Left ventricle myocardium inferior (tissue), 1 donor: Measurements from ENCODE around the gene XKR7. TPM values are rescaled to one million over a fixed set of nuclear protein-coding genes. Genes with fewer than 3 reads are reported as not detected.

Experiments
- DNase-seq: peaks from one replicate; pipeline ENCODE4 v3.0.0-alpha.2; 2020
- H3K27ac ChIP-seq: fragments of 200-600 bp; replicated peaks from 2 replicates; pipeline ENCODE4 v1.8.0; 2021
- H3K27me3 ChIP-seq: fragments of 200-600 bp; 2 replicates; pipeline ENCODE4 v1.8.0; 2021; ENCODE audit warnings: low read depth
- H3K36me3 ChIP-seq: fragments of 200-600 bp; 2 replicates; pipeline ENCODE4 v1.8.0; 2021
- H3K4me1 ChIP-seq: fragments of 200-600 bp; 2 replicates; pipeline ENCODE4 v1.8.0; 2021
- H3K4me3 ChIP-seq: fragments of 200-600 bp; 2 replicates; pipeline ENCODE4 v1.8.0; 2021; ENCODE audit warnings: mild to moderate bottlenecking, moderate library complexity
- H3K9me3 ChIP-seq: fragments of 200-600 bp; replicated peaks from 2 replicates; pipeline ENCODE4 v1.8.0; 2021
- intact Hi-C: fragments of 100-400 bp; cut with micrococcal nuclease; formaldehyde crosslinking; loops from one replicate; pipeline ENCODE4 v1.11.0; 2022
- total RNA-seq: library from RNA; stranded (reverse); fragmentation: NEBNext Ultra II Directional; extraction: Animal tissue kit (Norgen Biotek cat#: 25700); gene quantifications from one replicate; pipeline ENCODE4 v1.2.1, GENCODE V29; 2021
- TF ChIP-seq, protein P1 (sequence below): fragments of 200-600 bp; IDR thresholded peaks from 2 replicates; pipeline ENCODE4 v1.8.0; 2021; ENCODE audit warnings: antibody characterized with exemption, mild to moderate bottlenecking, borderline replicate concordance
- donor health status: DM: no; HTN: yes; CAD: no; lungs with severe emphysema.

The XKR7 gene
- total RNA-seq, 1 donor from 2014 or later: not detected

DNA sequence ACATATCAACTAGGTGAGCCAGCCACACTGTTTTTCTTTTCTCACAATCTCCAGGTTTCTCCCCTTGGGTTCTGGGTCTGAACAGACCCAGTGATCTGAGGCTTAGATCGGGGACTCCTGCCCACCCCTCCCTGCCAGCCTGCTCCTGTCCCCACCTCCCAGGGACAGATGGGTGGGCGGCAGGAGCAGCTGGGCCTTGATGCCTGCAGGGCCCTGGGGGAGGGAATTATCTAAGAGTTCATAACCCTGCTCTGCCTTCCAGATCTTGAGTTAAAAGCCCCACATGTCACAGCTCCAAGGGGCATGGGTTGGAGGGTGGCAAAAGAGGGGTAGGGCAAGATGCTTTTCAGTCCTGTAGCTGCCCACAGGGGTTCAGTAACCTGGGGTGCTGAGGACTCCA, 5.2 kb upstream of the XKR7 start:
- no peaks in the 10 kb centered on the region for H3K36me3 ChIP-seq
- H3K27me3 ChIP-seq: peaks cover 67% of the 10 kb centered on the region
- H3K27ac ChIP-seq: no peak overlapping the region
- intact Hi-C loops: no loop called here
- peaks cover 1% of the 10 kb centered on the region for H3K4me1 ChIP-seq
- H3K4me3 ChIP-seq: no peak overlapping the region
- TF ChIP-seq, protein P1, sequence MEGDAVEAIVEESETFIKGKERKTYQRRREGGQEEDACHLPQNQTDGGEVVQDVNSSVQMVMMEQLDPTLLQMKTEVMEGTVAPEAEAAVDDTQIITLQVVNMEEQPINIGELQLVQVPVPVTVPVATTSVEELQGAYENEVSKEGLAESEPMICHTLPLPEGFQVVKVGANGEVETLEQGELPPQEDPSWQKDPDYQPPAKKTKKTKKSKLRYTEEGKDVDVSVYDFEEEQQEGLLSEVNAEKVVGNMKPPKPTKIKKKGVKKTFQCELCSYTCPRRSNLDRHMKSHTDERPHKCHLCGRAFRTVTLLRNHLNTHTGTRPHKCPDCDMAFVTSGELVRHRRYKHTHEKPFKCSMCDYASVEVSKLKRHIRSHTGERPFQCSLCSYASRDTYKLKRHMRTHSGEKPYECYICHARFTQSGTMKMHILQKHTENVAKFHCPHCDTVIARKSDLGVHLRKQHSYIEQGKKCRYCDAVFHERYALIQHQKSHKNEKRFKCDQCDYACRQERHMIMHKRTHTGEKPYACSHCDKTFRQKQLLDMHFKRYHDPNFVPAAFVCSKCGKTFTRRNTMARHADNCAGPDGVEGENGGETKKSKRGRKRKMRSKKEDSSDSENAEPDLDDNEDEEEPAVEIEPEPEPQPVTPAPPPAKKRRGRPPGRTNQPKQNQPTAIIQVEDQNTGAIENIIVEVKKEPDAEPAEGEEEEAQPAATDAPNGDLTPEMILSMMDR: no peak
- H3K9me3 ChIP-seq: no peaks in the 10 kb centered on the region
- DNase-seq: no peak

DNA sequence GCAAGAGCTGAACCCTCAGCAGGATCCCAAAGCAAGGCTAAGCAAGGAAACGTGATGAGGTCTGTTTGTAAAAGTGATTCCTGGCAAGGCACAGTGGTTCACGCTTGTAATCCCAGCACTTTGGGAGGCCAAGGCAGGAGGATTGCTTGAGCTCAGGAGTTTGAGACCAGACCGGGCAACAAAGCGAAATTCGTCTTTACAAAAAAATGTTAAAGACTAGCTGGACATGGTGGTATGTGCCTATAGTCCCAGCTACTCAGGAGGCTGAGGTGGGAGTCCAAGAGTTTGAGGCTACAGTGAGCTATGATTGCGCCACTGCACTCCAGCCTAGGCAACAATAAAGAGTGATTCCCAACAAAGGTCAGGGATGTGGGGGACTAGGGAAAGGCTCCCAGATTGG, 4.1 kb upstream of the XKR7 start:
- Histone ChIP-seq H3K27me3 (peaks cover 73% of the 10 kb centered on the region), H3K4me1 (peaks cover 4% of the 10 kb centered on the region), H3K36me3 (no peaks in the 10 kb centered on the region), H3K9me3 (no peaks in the 10 kb centered on the region), H3K4me3 (no peak overlapping the region), H3K27ac (no peak overlapping the region)
- TF ChIP-seq, protein P1: no peak
- no peak for DNase-seq
- intact Hi-C loops: no loop called here

DNA sequence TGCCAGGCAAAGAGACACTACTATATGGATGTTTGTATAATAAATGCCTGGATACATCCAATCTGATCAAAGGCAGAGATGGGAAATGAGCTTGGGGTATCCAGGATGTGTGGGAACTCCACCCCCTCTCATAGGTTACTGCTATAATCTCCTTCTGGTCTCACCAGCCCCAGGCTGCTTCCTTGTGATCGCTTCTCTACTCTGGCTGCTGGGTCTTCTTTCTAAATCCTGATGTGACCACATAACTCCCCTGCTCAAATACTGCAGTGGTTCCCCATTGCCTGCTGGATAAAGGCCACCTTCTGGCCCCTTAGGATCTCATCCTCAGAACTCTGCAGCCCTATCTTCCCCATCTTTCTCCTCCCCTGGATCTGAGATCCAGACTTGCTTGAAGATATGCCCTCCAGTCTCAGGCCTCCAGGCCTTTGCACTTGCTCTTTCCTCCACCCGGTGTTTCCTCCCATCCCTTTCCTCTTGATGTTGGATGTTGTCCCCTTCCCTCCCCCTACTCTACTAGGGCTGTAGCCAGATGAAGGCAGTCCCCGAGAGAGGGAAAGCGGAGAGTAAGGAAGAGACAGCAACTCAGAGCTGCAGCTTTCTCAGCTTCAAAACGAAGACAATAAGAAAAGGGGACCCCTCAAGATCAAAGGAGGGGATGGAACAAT, 828 bp upstream of the XKR7 start:
- Histone ChIP-seq H3K4me1 (peaks cover 4% of the 10 kb centered on the region), H3K27ac (no peak overlapping the region), H3K9me3 (no peaks in the 10 kb centered on the region), H3K4me3 (no peak overlapping the region), H3K27me3 (peaks cover 89% of the 10 kb centered on the region), H3K36me3 (no peaks in the 10 kb centered on the region)
- TF ChIP-seq, protein P1: no peak
- DNase-seq: no peak
- intact Hi-C loops: no loop called here

DNA sequence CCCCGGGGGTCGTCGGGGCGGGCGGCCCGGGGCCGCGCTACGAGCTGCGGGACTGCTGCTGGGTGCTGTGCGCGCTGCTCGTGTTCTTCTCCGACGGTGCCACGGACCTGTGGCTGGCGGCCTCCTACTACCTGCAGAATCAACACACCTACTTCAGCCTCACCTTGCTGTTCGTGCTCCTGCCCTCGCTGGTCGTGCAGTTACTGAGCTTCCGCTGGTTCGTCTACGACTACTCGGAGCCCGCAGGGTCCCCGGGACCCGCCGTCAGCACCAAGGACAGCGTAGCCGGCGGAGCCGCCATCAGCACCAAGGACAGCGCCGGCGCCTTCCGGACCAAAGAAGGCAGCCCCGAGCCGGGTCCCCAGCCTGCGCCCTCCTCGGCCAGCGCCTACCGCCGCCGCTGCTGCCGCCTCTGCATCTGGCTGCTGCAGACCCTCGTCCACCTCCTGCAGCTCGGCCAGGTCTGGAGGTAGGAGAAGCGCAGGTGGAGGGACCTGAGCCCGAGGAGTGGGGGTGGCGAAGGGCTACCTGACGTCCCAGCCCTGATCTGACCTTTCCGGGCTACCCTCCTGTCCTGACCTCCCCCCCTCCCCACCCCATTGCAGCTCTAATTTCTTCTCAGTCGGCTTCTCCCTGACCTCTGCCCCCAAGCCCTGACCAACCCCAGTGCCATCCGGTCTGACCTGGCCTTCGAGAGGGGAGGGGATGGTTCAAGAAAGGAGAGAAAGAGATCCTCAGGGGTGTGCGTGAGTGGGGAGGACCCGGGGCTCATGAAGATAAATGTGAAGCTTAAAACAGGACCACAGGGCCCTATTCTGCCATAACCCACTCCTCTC, 558 bp downstream of the XKR7 start:
- H3K4me3 ChIP-seq: no peak overlapping the region

DNA sequence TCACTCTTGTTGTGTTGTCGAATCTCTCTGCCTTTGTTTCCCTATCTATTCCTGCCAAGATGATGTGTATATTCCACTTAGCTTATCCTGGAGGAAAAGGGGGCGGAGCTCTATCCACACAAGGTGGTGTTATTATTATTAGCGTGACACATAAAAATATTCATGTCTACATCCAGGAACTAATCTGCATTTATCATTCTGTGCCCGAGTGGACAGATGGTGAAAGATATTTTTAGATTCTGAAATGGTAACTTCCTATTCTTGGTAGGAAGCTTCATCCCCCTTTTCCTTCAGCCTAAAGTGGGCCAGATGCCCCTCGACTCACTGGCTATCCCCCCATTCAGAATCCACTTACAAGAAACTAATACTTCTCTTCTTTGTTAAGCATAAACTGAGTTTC, 2.0 kb downstream of the XKR7 start:
- H3K4me3 ChIP-seq: no peak overlapping the region
- peaks cover 87% of the 10 kb centered on the region for H3K27me3 ChIP-seq
- H3K27ac ChIP-seq: no peak overlapping the region
- TF ChIP-seq, protein P1: no peak
- no peak for DNase-seq
- no peaks in the 10 kb centered on the region for H3K36me3 ChIP-seq
- no peaks in the 10 kb centered on the region for H3K9me3 ChIP-seq
- H3K4me1 ChIP-seq: peaks cover 4% of the 10 kb centered on the region
- intact Hi-C loops: no loop called here

More for the DNA sequence above, 558 bp downstream of the XKR7 start:
- TF ChIP-seq, protein P1: no peak
- no peaks in the 10 kb centered on the region for H3K9me3 ChIP-seq
- peaks cover 85% of the 10 kb centered on the region for H3K27me3 ChIP-seq
- peak; percentile 69 for DNase-seq
- intact Hi-C loops: no loop called here
- no peaks in the 10 kb centered on the region for H3K36me3 ChIP-seq
- H3K4me1 ChIP-seq: peaks cover 4% of the 10 kb centered on the region
- H3K27ac ChIP-seq: no peak overlapping the region
